GM18517 (cell line): ENCODE data around the gene C17orf107.

ENCODE experiments used
- ATAC-seq: cut with Tn5 transposase; IDR thresholded peaks from one replicate; pipeline ENCODE4 v1.9.1; 2021; ENCODE audit warnings: mild to moderate bottlenecking, moderate library complexity; ENCODE audit not compliant: unreplicated experiment

The C17orf107 gene

GRCh38 chr17:4934173-4934979, 35.0 kb downstream of the C17orf107 start:
- no peak for ATAC-seq

DNA sequence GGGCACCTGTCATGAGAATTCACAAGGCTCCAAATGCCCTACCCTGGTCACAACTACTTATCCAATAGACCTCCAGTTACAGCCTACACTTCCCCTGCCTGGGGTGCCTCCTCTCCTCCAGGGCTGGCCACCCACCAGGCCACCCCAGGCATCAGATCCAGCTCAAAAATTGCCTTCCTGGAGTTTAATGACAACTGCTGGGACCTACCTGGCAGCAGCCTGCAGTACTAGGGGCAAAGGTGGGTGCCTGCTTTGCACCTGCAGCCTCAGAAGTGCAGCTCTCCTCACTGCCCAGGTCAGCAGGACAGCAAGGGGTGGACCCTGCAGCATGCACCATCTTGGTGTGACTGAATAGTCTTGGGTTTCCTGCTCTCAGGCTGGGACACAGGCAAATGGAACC, 36.3 kb downstream of the C17orf107 start:
- no peak for ATAC-seq

DNA sequence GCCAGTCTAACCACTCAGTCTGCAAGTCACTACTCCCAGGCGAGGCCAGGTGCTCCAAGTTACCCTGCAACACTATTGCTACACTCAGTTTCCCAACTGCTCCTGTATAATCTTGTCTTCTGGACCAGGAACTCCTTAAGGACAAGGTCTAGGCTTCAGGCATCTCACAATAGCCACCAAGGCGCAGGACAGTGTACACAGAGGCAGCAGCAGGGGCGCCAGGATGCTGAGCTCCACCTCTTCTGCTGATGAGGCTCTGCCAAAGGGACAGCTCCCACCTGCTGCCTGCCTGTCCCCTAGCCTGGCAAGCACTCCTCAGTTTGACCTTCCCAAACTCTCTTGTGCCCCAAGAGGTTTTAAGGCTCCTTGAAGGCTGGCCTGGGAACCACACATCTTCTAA, 37.1 kb downstream of the C17orf107 start:
- no peak for ATAC-seq

DNA sequence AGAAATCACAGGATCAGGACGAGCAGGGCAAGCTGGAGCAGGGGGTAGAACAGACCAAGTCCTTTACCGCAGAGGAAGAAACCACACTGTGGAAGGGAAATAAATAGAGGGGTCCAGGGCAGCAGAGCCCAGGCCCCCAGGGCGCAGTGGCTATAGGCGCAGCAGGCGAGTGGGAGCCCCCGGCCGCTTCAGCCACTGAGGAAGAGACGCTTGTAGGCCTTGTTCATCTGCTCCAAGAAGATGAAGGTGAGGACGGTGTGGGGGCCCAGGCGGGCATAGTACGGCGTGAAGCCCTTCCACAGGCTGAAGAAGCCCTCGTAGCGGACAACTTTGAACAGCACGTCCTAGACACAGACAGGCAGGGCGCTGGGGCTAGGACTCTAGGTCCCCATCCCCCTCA, 38.2 kb downstream of the C17orf107 start:
- ATAC-seq = no peak

DNA sequence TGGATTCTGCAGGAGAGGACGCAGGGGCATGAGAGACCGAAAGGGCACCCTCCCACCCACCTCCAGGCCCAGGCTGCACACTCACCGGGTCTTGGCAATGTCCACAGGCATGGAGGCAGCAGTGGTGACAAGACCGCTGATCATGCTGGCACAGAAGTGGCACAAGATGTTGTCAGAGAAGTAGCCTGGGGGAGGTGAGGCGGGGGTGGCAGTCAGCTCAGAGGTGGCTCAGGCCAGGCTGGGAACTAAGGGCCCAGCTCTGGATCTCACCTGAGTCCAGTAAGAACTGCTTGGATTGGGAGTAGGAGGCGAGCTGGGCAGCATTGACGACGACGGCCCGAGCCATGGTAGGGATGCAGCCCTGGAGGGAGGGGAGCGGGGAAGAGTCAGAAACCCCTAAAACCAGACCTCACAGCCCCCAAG, 38.7 kb downstream of the C17orf107 start:
- ATAC-seq = no peak

GRCh38 chr17:4938688-4939545, 39.6 kb downstream of the C17orf107 start:
- ATAC-seq = no peak

DNA sequence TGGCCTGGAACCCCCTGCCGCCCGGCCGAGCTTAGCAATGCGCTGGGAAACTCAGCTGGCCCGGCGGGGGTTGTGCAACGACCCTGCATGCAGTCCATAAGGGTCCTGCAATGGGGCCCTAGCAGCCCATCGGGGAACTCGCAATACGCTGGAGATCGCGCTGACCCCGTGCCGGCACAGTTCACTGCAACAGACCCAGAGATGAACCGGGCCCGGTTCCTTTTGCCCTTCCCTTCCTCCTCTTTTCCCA, 40.1 kb downstream of the C17orf107 start:
- peak; percentile 19 for ATAC-seq

GRCh38 chr17:4939796-4940554, 40.6 kb downstream of the C17orf107 start, which contains the start of the genes RNF167 and SLC25A11:
RNF167 (plus strand) TSS chr17:4940268; CDS start chr17:4940910, 642 bp downstream.
SLC25A11 (minus strand) TSS chr17:4940046; CDS start chr17:4939910, 136 bp downstream.
- peak; percentile 83 for ATAC-seq

- no peak for ATAC-seq
Measured at GRCh38 chr17:4940555-4941318, 41.4 kb downstream of the C17orf107 start.

DNA sequence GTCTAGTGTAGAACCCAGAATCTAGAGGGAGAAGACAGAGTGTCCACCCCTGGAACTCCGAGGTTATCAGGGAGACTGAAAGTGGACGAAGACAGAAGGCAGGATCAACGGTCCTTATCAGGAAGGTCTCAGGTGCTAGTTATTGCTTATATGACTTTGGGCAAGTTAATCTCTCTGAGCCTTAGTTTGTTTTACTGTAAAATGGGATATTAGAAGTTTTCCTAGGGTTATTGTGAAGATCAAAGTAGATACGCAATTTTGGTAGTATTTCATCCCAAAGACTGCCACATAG, 41.9 kb downstream of the C17orf107 start:
- no peak for ATAC-seq

DNA sequence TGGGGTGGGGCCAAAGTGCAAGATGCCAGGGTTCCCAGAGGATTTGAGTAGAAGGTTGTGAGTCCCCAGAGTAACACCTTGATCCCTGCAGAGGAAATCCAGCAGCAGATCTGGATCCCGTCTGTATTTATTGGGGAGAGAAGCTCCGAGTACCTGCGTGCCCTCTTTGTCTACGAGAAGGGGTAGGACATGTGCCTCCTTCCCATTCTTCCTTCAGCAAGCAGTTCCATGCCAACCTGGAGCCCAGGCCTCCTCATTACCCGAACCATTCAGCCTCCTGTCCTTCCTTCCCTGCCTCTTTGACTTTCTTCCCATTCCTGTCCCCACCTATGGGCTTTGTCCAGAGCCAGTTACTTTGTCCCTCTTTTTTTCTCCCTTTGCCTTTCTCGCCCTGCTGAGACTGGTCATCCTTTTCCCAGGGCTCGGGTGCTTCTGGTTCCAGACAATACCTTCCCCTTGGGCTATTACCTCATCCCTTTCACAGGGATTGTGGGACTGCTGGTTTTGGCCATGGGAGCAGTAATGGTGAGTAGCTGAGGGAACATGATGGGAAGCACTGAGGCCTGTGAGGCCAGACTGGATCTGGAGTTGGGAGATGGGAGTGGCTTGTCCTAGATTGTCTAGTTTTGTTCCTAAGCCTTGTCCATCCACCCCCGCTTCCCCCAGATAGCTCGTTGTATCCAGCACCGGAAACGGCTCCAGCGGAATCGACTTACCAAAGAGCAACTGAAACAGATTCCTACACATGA, 43.6 kb downstream of the C17orf107 start:
- ATAC-seq = no peak

DNA sequence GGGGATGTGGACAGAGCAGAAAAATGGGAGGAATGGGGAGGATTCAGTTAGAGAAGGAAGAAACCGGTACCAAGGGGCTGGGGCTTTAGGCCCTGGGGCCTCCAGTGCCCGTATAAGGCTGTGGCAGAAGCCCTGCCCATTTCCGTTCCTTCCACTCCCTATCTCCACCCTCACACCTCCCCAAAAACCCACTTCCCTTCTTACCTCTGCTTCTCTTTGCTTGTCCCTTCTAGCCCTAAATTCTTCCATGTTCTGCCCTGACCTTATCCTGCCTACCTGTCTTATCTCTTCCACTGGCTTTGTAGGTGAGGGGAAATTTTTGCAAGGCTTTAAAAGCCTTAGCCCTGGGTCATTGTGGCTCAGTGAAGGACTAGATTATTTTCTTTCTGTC, 44.8 kb downstream of the C17orf107 start:
- ATAC-seq = no peak

DNA sequence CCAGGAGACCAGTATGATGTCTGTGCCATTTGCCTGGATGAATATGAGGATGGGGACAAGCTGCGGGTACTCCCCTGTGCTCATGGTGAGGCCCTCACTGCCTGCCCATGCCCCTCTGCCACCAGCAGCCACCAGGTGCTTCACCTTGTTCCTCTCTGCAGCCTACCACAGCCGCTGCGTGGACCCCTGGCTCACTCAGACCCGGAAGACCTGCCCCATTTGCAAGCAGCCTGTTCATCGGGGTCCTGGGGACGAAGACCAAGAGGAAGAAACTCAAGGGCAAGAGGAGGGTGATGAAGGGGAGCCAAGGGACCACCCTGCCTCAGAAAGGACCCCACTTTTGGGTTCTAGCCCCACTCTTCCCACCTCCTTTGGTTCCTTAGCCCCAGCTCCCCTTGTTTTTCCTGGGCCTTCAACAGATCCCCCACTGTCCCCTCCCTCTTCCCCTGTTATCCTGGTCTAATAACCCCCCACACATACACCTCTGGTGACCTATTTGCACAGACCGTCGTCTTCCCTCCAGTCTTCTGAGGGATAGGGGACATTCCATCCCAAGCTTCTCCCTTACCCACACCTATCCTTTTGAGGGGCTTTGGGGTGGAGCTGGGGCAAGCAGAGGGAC, 45.3 kb downstream of the C17orf107 start:
- no peak for ATAC-seq

GRCh38 chr17:4945176-4945943, 46.0 kb downstream of the C17orf107 start:
- no peak for ATAC-seq

DNA sequence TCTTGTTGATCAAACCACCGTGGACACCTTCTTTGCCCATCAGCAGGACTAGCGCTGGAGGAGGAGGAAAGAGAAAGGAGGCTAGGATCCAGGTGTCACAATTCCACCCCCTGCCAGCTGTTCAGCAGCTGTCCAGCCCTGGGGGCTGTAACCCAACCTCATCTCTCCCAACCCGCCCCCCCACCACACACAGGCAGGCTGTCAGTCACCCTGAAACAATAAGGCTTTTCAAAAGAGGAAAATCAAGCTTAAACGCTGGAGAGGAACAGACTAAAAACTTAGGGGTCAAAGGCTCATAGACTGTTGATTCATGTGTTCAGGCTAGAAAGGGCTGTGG, 46.6 kb downstream of the C17orf107 start:
- no peak for ATAC-seq

- ATAC-seq = no peak
Measured at GRCh38 chr17:4946312-4946976, 47.1 kb downstream of the C17orf107 start.

GRCh38 chr17:4947010-4947410, 47.7 kb downstream of the C17orf107 start:
- ATAC-seq = no peak

GRCh38 chr17:4947411-4948165, 48.3 kb downstream of the C17orf107 start:
- no peak for ATAC-seq
